ENCODE results near the gene SLIT3. TPM values are rescaled to one million over a fixed set of nuclear protein-coding genes. Genes with fewer than 3 reads are reported as not detected.

The SLIT3 gene
- total RNA-seq, 4 donors from 2014 or later: 0.97 to 6.1 (median 3.4) TPM

- no peaks in the 10 kb centered on the region for H3K36me3 ChIP-seq
- no peaks in the 10 kb centered on the region for H3K9me3 ChIP-seq
- DNase-seq: no peak
- H3K4me3 ChIP-seq: no peak overlapping the region
- ATAC-seq: peak in 1 of 2 donors; percentile 42
- H3K27ac ChIP-seq: no peak overlapping the region
- in situ Hi-C loops (cut with MboI; ENCODE audit: low sequenced_read_pairs in 4 of 4) (no loop called here), intact Hi-C loops (cut with DNase I; ENCODE audit: low total_unique reads) (loop anchor here (10.0 kb wide), 1 partner anchor 176 kb away; the partner anchor contains the start of gene SLIT3)
- H3K27me3 ChIP-seq: no peaks in the 10 kb centered on the region
- peaks cover 7 to 9% of the 10 kb centered on the region in 2 donors for H3K4me1 ChIP-seq
- TF ChIP-seq CTCF (IDR thresholded peaks at IDR 0.05 in 4 of 5, conservative IDR thresholded peaks at IDR 0.05 in 1 of 5) (no peak), POLR2A (IDR thresholded peaks at IDR 0.05) (no peak)
Measured at GRCh38 chr5:169128679-169129078, 172.3 kb downstream of the SLIT3 start.

DNA sequence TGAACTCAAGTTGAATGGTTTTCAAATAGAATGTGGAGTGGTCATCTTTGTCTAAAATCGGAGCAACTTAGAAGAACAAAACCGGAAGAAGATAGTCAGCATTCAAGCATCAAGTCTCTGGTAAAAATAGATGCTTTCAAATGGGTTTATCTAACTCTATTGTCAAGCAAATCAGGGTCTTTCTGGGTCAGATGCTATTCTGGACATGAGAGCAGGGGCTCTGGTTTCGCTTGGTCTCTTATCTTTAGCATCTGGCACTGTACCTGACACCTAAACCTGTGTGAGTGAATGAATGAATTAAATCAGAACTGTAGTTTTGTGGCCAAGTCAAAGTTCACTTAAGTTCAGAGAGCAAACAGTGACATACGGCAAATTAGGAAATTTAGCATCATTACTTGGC lies 173.5 kb downstream of the SLIT3 start:
- in situ Hi-C loops (cut with MboI; ENCODE audit: low sequenced_read_pairs in 4 of 4): no loop called here
- TF ChIP-seq CTCF (IDR thresholded peaks at IDR 0.05 in 4 of 5, conservative IDR thresholded peaks at IDR 0.05 in 1 of 5): no peak
- TF ChIP-seq POLR2A (IDR thresholded peaks at IDR 0.05): no peak
- ATAC-seq: no peak

GRCh38 chr5:169126481-169127021 lies 174.4 kb downstream of the SLIT3 start:
- no peaks in the 10 kb centered on the region for H3K9me3 ChIP-seq
- intact Hi-C loops (cut with DNase I; ENCODE audit: low total_unique reads) (loop anchor here (10.0 kb wide), 1 partner anchor 178 kb away; the partner anchor contains the start of gene SLIT3), in situ Hi-C loops (cut with MboI; ENCODE audit: low sequenced_read_pairs in 4 of 4) (no loop called here)
- H3K4me3 ChIP-seq: no peak overlapping the region
- peaks cover 7 to 9% of the 10 kb centered on the region in 2 donors for H3K4me1 ChIP-seq
- DNase-seq (no peak), ATAC-seq (peak; percentile 14 to 53)
- no peak for TF ChIP-seq POLR2A (IDR thresholded peaks at IDR 0.05)
- no peak for TF ChIP-seq CTCF (IDR thresholded peaks at IDR 0.05 in 4 of 5, conservative IDR thresholded peaks at IDR 0.05 in 1 of 5)
- H3K27me3 ChIP-seq: no peaks in the 10 kb centered on the region
- peak overlapping the region in 1 of 4 donors; percentile 33 for H3K27ac ChIP-seq
- no peaks in the 10 kb centered on the region for H3K36me3 ChIP-seq

More for the DNA sequence above, 173.5 kb downstream of the SLIT3 start:
- DNase-seq: no peak
- H3K9me3 ChIP-seq: no peaks in the 10 kb centered on the region
- H3K4me3 ChIP-seq: no peak overlapping the region
- H3K4me1 ChIP-seq: peaks cover 7 to 9% of the 10 kb centered on the region in 2 donors
- H3K27ac ChIP-seq: peak overlapping the region in 1 of 4 donors; percentile 33
- intact Hi-C loops (cut with DNase I; ENCODE audit: low total_unique reads): loop anchor here (10.0 kb wide), 1 partner anchor 177 kb away; the partner anchor contains the start of gene SLIT3
- H3K27me3 ChIP-seq: no peaks in the 10 kb centered on the region
- H3K36me3 ChIP-seq: no peaks in the 10 kb centered on the region

DNA sequence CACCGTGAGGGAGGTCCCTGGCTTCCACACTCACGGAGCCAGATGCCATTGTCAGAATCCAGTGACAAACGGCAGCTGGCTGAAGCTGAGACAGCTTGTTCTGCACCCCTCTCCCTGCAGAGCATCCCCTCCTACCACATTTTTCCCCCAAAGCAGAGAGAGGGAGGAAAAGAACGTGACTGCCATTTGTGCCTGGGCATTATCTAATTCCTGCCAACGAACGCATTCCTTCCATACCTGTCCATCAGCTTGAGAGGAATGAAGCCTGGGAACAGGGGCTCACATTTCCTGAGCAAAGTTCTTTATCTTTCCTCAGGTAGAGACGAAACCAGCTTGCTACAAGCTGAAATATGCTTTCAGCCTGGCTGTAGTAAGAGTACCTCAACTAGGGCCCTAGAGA lies 175.4 kb downstream of the SLIT3 start:
- no peaks in the 10 kb centered on the region for H3K27me3 ChIP-seq
- intact Hi-C loops (cut with DNase I; ENCODE audit: low total_unique reads): loop anchor here (10.0 kb wide), 1 partner anchor 179 kb away; the partner anchor contains the start of gene SLIT3
- DNase-seq (no peak), ATAC-seq (no peak)
- in situ Hi-C loops (cut with MboI; ENCODE audit: low sequenced_read_pairs in 4 of 4): no loop called here
- no peak overlapping the region for H3K4me3 ChIP-seq
- peaks cover 7 to 9% of the 10 kb centered on the region in 2 donors for H3K4me1 ChIP-seq
- H3K9me3 ChIP-seq: no peaks in the 10 kb centered on the region
- TF ChIP-seq POLR2A (IDR thresholded peaks at IDR 0.05) (no peak), CTCF (IDR thresholded peaks at IDR 0.05 in 4 of 5, conservative IDR thresholded peaks at IDR 0.05 in 1 of 5) (no peak)
- no peaks in the 10 kb centered on the region for H3K36me3 ChIP-seq
- no peak overlapping the region for H3K27ac ChIP-seq

All from gastrocnemius medialis (tissue), 4 donors.